Measurements from ENCODE around the gene OR6C70. TPM values are rescaled to one million over a fixed set of nuclear protein-coding genes. Genes with fewer than 3 reads are reported as not detected.
"Not testable (repeated sequence)": the region's sequence is repeated elsewhere in the genome, so short reads cannot be mapped to it uniquely, and the experiment has no call there.

OR6C70 gene
- total and polyA plus RNA-seq, 4 donors: not detected

DNA sequence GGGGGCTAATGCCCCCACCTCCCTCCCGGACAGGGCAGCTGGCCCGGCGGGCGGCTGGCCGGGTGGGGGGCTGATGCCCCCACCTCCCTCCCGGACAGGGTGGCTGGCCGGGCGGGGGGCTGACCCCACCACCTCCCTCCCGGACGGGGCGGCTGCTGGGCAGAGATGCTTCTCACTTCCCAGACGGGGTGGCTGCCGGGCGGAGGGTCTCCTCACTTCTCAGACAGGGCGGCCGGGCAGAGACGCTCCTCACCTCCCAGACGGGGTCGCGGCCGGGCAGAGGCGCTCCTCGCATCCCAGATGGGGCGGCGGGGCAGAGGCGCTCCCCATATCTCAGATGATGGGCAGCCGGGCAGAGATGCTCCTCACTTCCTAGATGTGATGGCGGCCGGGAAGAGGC lies 9.2 kb upstream of the OR6C70 start:
- not testable (repeated sequence) for H3K27me3 ChIP-seq (ENCODE audit: control insufficient read depth in 4 of 4, insufficient read depth in 4 of 4, low read length in 3 of 4); H3K9ac ChIP-seq (ENCODE audit: low read depth in 1 of 2, low read length in 2 of 2); H3K9me3 ChIP-seq (ENCODE audit: control insufficient read depth in 4 of 4, low read length in 3 of 4); H3K4me3 ChIP-seq (ENCODE audit: low read depth in 1 of 3, low read length in 3 of 3); DNase-seq (ENCODE audit: low spot score); H3K27ac ChIP-seq (ENCODE audit: low read depth in 1 of 2, low read length in 2 of 2); H3K4me1 ChIP-seq (ENCODE audit: control insufficient read depth in 4 of 4, insufficient read depth in 4 of 4, low read length in 3 of 4); H3K36me3 ChIP-seq (ENCODE audit: control insufficient read depth in 4 of 4, insufficient read depth in 3 of 4, low read depth in 1 of 4, low read length in 3 of 4)
- WGBS: 93% methylated on average over 29 of the region's 29 CpGs

DNA sequence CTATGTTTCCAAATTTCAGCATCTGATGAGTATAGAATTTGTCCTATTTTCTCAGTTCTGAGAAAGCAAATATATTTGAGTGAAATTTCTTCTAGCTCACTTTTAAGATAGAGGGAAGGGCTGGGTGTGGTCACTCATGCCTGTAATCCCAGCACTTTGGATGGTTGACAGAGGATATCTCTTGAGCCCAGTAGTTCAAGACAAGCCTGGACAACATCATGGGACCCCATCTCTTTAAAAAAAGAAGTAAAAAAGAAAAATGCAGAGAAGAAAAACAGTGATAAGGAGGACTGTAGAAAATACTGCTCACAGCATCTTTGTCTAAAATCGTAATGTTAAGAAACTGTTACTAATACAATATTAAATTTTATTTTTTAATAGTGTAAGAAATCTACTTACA lies 2.3 kb upstream of the OR6C70 start:
- H3K27me3 ChIP-seq (ENCODE audit: control insufficient read depth in 4 of 4, insufficient read depth in 4 of 4, low read length in 3 of 4): no peaks in the 10 kb centered on the region
- no peaks in the 10 kb centered on the region for H3K4me1 ChIP-seq (ENCODE audit: control insufficient read depth in 4 of 4, insufficient read depth in 4 of 4, low read length in 3 of 4)
- no peak overlapping the region for H3K27ac ChIP-seq (ENCODE audit: low read depth in 1 of 2, low read length in 2 of 2)
- no peaks in the 10 kb centered on the region for H3K9me3 ChIP-seq (ENCODE audit: control insufficient read depth in 4 of 4, low read length in 3 of 4)
- no peak overlapping the region for H3K9ac ChIP-seq (ENCODE audit: low read depth in 1 of 2, low read length in 2 of 2)
- DNase-seq (ENCODE audit: low spot score): no peak
- H3K4me3 ChIP-seq (ENCODE audit: low read depth in 1 of 3, low read length in 3 of 3): no peak overlapping the region
- no peak for TF ChIP-seq GABPA (IDR thresholded peaks at IDR 0.05 in 1 of 2, conservative IDR thresholded peaks at IDR 0.05 in 1 of 2)
- TF ChIP-seq HNF4A (conservative IDR thresholded peaks at IDR 0.05): no peak
- TF ChIP-seq RXRA (IDR thresholded peaks at IDR 0.05): no peak
- TF ChIP-seq, protein P1, sequence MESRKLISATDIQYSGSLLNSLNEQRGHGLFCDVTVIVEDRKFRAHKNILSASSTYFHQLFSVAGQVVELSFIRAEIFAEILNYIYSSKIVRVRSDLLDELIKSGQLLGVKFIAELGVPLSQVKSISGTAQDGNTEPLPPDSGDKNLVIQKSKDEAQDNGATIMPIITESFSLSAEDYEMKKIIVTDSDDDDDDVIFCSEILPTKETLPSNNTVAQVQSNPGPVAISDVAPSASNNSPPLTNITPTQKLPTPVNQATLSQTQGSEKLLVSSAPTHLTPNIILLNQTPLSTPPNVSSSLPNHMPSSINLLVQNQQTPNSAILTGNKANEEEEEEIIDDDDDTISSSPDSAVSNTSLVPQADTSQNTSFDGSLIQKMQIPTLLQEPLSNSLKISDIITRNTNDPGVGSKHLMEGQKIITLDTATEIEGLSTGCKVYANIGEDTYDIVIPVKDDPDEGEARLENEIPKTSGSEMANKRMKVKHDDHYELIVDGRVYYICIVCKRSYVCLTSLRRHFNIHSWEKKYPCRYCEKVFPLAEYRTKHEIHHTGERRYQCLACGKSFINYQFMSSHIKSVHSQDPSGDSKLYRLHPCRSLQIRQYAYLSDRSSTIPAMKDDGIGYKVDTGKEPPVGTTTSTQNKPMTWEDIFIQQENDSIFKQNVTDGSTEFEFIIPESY (IDR thresholded peaks at IDR 0.05): no peak
- TF ChIP-seq YY1 (IDR thresholded peaks at IDR 0.05): no peak
- TF ChIP-seq EGR1 (IDR thresholded peaks at IDR 0.05; ENCODE audit: low read depth in 2 of 2): no peak
- no peak for TF ChIP-seq HNF4G (IDR thresholded peaks at IDR 0.05)
- no peak for TF ChIP-seq TAF1 (conservative IDR thresholded peaks at IDR 0.05)
- TF ChIP-seq, protein P2, sequence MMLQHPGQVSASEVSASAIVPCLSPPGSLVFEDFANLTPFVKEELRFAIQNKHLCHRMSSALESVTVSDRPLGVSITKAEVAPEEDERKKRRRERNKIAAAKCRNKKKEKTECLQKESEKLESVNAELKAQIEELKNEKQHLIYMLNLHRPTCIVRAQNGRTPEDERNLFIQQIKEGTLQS (IDR thresholded peaks at IDR 0.05): no peak
- TF ChIP-seq, protein P3, sequence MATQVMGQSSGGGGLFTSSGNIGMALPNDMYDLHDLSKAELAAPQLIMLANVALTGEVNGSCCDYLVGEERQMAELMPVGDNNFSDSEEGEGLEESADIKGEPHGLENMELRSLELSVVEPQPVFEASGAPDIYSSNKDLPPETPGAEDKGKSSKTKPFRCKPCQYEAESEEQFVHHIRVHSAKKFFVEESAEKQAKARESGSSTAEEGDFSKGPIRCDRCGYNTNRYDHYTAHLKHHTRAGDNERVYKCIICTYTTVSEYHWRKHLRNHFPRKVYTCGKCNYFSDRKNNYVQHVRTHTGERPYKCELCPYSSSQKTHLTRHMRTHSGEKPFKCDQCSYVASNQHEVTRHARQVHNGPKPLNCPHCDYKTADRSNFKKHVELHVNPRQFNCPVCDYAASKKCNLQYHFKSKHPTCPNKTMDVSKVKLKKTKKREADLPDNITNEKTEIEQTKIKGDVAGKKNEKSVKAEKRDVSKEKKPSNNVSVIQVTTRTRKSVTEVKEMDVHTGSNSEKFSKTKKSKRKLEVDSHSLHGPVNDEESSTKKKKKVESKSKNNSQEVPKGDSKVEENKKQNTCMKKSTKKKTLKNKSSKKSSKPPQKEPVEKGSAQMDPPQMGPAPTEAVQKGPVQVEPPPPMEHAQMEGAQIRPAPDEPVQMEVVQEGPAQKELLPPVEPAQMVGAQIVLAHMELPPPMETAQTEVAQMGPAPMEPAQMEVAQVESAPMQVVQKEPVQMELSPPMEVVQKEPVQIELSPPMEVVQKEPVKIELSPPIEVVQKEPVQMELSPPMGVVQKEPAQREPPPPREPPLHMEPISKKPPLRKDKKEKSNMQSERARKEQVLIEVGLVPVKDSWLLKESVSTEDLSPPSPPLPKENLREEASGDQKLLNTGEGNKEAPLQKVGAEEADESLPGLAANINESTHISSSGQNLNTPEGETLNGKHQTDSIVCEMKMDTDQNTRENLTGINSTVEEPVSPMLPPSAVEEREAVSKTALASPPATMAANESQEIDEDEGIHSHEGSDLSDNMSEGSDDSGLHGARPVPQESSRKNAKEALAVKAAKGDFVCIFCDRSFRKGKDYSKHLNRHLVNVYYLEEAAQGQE (IDR thresholded peaks at IDR 0.05): no peak
- TF ChIP-seq FOXA1 (IDR thresholded peaks at IDR 0.05): no peak
- no peak for TF ChIP-seq RAD21 (IDR thresholded peaks at IDR 0.05)
- TF ChIP-seq, protein P4, sequence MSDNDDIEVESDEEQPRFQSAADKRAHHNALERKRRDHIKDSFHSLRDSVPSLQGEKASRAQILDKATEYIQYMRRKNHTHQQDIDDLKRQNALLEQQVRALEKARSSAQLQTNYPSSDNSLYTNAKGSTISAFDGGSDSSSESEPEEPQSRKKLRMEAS (IDR thresholded peaks at IDR 0.05): no peak
- no peak for TF ChIP-seq FOXA2 (IDR thresholded peaks at IDR 0.05)
- no peak for TF ChIP-seq SP1 (IDR thresholded peaks at IDR 0.05)
- no peak for TF ChIP-seq NR2F2 (IDR thresholded peaks at IDR 0.05)
- H3K36me3 ChIP-seq (ENCODE audit: control insufficient read depth in 4 of 4, insufficient read depth in 3 of 4, low read depth in 1 of 4, low read length in 3 of 4): no peaks in the 10 kb centered on the region
- 86% methylated on average over 1 of the region's 1 CpG for WGBS

All from liver (tissue), 9 donors.